ENCODE results near the gene SLC35F6. TPM values are rescaled to one million over a fixed set of nuclear protein-coding genes. Genes with fewer than 3 reads are reported as not detected.

SLC35F6 gene
- total and polyA plus RNA-seq, 4 donors = 9.6 to 34.6 (median 21.6) TPM

GRCh38 chr2:26769089-26769761 is 5.1 kb downstream of the SLC35F6 start:
- no peaks in the 10 kb centered on the region for H3K27me3 ChIP-seq (ENCODE audit: control insufficient read depth in 1 of 2, insufficient read depth in 2 of 2, low read length in 1 of 2)
- no peak overlapping the region for H3K4me3 ChIP-seq (ENCODE audit: low read length in 2 of 2)
- H3K27ac ChIP-seq (ENCODE audit: low read depth in 1 of 2, low read length in 2 of 2) = no peak overlapping the region
- intact Hi-C loops (cut with DNase I) = no loop called here
- ATAC-seq (ENCODE audit: low FRiP score) (peak; percentile 75), DNase-seq (peak; percentile 87 to 95)
- WGBS, 2 donors = 50 to 53% methylated on average over 14 of the region's 14 CpGs
- H3K9me3 ChIP-seq (ENCODE audit: control insufficient read depth, low read length) = no peaks in the 10 kb centered on the region
- H3K4me1 ChIP-seq (ENCODE audit: control insufficient read depth in 1 of 2, insufficient read depth in 2 of 2, low read length in 2 of 2) = no peaks in the 10 kb centered on the region
- no peaks in the 10 kb centered on the region for H3K36me3 ChIP-seq (ENCODE audit: control insufficient read depth in 1 of 2, insufficient read depth in 2 of 2, low read length in 1 of 2)

GRCh38 chr2:26770986-26771586 is 7.0 kb downstream of the SLC35F6 start:
- peaks cover 0 to 2% of the 10 kb centered on the region in 2 donors for H3K36me3 ChIP-seq (ENCODE audit: control insufficient read depth in 1 of 2, insufficient read depth in 2 of 2, low read length in 1 of 2)
- 79 to 80% methylated on average over 6 of the region's 6 CpGs for WGBS, 2 donors
- H3K27ac ChIP-seq (ENCODE audit: low read depth in 1 of 2, low read length in 2 of 2) = no peak overlapping the region
- H3K27me3 ChIP-seq (ENCODE audit: control insufficient read depth in 1 of 2, insufficient read depth in 2 of 2, low read length in 1 of 2) = no peaks in the 10 kb centered on the region
- H3K9me3 ChIP-seq (ENCODE audit: control insufficient read depth, low read length) = no peaks in the 10 kb centered on the region
- intact Hi-C loops (cut with DNase I) = no loop called here
- peak; percentile 41 for ATAC-seq (ENCODE audit: low FRiP score)
- DNase-seq = peak; percentile 84 to 92
- no peak overlapping the region for H3K4me3 ChIP-seq (ENCODE audit: low read length in 2 of 2)
- no peaks in the 10 kb centered on the region for H3K4me1 ChIP-seq (ENCODE audit: control insufficient read depth in 1 of 2, insufficient read depth in 2 of 2, low read length in 2 of 2)

DNA sequence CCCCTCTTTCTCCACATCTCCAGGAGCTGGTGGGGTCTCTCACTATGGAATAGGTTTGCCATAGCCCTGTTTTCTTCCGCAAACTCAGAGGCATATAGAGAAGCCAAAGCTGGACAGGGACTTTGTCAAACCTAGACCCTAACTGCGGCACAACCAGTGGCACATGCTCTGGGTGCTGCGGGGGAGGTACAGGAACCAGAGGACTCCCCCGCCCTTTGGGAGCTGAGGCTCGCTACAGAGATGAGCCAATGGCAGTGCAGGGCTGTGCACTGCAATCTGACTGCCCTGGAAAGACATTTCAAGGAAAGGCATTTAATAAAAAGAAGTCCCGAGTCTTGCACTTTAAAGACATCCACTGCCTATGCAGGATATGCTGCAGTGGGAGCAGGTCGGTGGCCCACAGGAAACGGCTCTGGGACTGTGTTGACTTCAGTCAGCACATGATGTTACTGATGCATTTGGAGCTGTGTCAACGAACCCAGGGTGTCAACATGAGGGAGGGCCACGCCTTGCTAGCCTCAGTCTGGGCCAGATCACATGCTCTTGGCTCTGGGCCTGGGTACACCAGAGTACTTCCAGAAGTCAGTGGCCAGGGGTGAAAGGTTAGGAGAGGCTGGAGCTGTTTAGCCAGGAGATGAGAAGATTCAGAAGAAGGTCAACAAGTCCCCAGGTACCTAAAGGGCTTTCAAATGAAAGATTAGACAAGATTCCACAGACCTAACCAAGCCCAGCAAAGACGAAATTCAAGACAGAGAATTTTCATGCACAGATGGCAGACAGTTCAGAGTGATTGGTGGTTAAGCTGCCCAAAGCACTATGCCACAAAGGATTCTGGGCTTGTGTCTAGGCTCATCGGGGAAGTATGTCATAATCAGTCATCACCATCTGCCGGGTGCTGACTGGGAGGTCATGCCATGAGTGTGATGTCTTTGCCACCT is 8.2 kb downstream of the SLC35F6 start:
- intact Hi-C loops (cut with DNase I) = no loop called here
- 47 to 52% methylated on average over 13 of the region's 13 CpGs for WGBS, 2 donors
- DNase-seq (peak; percentile 92 to 94), ATAC-seq (ENCODE audit: low FRiP score) (peak; percentile 87)
- Histone ChIP-seq H3K36me3 (ENCODE audit: control insufficient read depth in 1 of 2, insufficient read depth in 2 of 2, low read length in 1 of 2) (peaks cover 0 to 4% of the 10 kb centered on the region in 2 donors), H3K4me3 (ENCODE audit: low read length in 2 of 2) (no peak overlapping the region), H3K27me3 (ENCODE audit: control insufficient read depth in 1 of 2, insufficient read depth in 2 of 2, low read length in 1 of 2) (no peaks in the 10 kb centered on the region), H3K27ac (ENCODE audit: low read depth in 1 of 2, low read length in 2 of 2) (peak overlapping the region in 1 of 2 donors; percentile 17), H3K9me3 (ENCODE audit: control insufficient read depth, low read length) (no peaks in the 10 kb centered on the region), H3K4me1 (ENCODE audit: control insufficient read depth in 1 of 2, insufficient read depth in 2 of 2, low read length in 2 of 2) (no peaks in the 10 kb centered on the region)

DNA sequence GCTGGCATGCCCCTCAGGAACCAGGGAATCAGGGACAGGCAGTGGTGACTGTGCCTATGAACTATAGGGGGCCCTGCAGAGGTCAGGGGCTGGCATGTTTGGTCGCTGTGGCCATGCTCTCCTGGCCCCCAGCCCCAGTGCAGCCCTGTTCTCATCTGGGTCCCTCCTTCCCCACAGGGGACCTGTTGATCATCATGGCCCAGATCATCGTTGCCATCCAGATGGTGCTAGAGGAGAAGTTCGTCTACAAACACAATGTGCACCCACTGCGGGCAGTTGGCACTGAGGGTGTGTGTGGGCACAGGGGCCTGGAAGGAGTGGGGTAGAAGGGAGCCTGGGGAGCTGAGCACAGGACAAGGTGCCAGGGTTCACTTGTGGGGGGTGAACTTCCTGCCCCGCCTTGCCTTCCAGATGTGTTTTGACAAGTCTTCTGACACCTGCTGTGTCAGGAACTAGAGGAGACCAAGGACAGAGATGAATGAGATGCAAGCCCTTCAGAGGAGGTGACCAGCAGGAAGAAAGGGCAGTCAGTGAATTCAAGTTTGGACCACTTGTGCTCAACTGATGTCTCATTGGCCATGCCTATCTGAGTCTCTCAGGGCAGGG is 12.2 kb downstream of the SLC35F6 start:
- DNase-seq (peak in 1 of 2 donors; percentile 40), ATAC-seq (ENCODE audit: low FRiP score) (no peak)
- Histone ChIP-seq H3K4me1 (ENCODE audit: control insufficient read depth in 1 of 2, insufficient read depth in 2 of 2, low read length in 2 of 2) (no peaks in the 10 kb centered on the region), H3K27ac (ENCODE audit: low read depth in 1 of 2, low read length in 2 of 2) (no peak overlapping the region), H3K27me3 (ENCODE audit: control insufficient read depth in 1 of 2, insufficient read depth in 2 of 2, low read length in 1 of 2) (no peaks in the 10 kb centered on the region), H3K9me3 (ENCODE audit: control insufficient read depth, low read length) (no peaks in the 10 kb centered on the region), H3K4me3 (ENCODE audit: low read length in 2 of 2) (no peak overlapping the region), H3K36me3 (ENCODE audit: control insufficient read depth in 1 of 2, insufficient read depth in 2 of 2, low read length in 1 of 2) (peaks cover 0 to 8% of the 10 kb centered on the region in 2 donors)
- intact Hi-C loops (cut with DNase I) = no loop called here
- 89 to 91% methylated on average over 5 of the region's 5 CpGs for WGBS, 2 donors

DNA sequence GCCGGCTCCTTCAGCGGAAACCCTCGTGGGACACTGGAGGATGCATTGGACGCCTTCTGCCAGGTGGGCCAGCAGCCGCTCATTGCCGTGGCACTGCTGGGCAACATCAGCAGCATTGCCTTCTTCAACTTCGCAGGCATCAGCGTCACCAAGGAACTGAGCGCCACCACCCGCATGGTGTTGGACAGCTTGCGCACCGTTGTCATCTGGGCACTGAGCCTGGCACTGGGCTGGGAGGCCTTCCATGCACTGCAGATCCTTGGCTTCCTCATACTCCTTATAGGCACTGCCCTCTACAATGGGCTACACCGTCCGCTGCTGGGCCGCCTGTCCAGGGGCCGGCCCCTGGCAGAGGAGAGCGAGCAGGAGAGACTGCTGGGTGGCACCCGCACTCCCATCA is 14.0 kb downstream of the SLC35F6 start:
- Histone ChIP-seq H3K9me3 (ENCODE audit: control insufficient read depth, low read length) (no peaks in the 10 kb centered on the region), H3K4me3 (ENCODE audit: low read length in 2 of 2) (no peak overlapping the region), H3K27me3 (ENCODE audit: control insufficient read depth in 1 of 2, insufficient read depth in 2 of 2, low read length in 1 of 2) (no peaks in the 10 kb centered on the region), H3K36me3 (ENCODE audit: control insufficient read depth in 1 of 2, insufficient read depth in 2 of 2, low read length in 1 of 2) (peaks cover 0 to 8% of the 10 kb centered on the region in 2 donors), H3K4me1 (ENCODE audit: control insufficient read depth in 1 of 2, insufficient read depth in 2 of 2, low read length in 2 of 2) (no peaks in the 10 kb centered on the region), H3K27ac (ENCODE audit: low read depth in 1 of 2, low read length in 2 of 2) (no peak overlapping the region)
- intact Hi-C loops (cut with DNase I) = no loop called here
- 93 to 97% methylated on average over 18 of the region's 18 CpGs for WGBS, 2 donors
- ATAC-seq (ENCODE audit: low FRiP score) = no peak
- peak in 1 of 2 donors; percentile 62 for DNase-seq

DNA sequence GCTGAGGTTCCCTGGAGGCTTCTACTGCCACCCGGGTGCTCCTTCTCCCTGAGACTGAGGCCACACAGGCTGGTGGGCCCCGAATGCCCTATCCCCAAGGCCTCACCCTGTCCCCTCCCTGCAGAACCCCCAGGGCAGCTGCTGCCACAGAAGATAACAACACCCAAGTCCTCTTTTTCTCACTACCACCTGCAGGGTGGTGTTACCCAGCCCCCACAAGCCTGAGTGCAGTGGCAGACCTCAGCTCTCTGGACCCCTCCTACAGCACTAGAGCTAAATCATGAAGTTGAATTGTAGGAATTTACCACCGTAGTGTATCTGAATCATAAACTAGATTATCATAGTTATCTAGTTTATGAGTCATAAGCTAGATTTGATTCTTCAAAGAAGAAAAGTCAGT is 14.4 kb downstream of the SLC35F6 start:
- Histone ChIP-seq H3K4me1 (ENCODE audit: control insufficient read depth in 1 of 2, insufficient read depth in 2 of 2, low read length in 2 of 2) (no peaks in the 10 kb centered on the region), H3K36me3 (ENCODE audit: control insufficient read depth in 1 of 2, insufficient read depth in 2 of 2, low read length in 1 of 2) (peaks cover 0 to 8% of the 10 kb centered on the region in 2 donors), H3K4me3 (ENCODE audit: low read length in 2 of 2) (no peak overlapping the region), H3K27ac (ENCODE audit: low read depth in 1 of 2, low read length in 2 of 2) (no peak overlapping the region), H3K27me3 (ENCODE audit: control insufficient read depth in 1 of 2, insufficient read depth in 2 of 2, low read length in 1 of 2) (no peaks in the 10 kb centered on the region), H3K9me3 (ENCODE audit: control insufficient read depth, low read length) (no peaks in the 10 kb centered on the region)
- ATAC-seq (ENCODE audit: low FRiP score) (no peak), DNase-seq (peak in 1 of 2 donors; percentile 55)
- intact Hi-C loops (cut with DNase I) = no loop called here
- WGBS, 2 donors = 75 to 82% methylated on average over 3 of the region's 3 CpGs

- Histone ChIP-seq H3K27ac (ENCODE audit: low read depth in 1 of 2, low read length in 2 of 2) (no peak overlapping the region), H3K9me3 (ENCODE audit: control insufficient read depth, low read length) (no peaks in the 10 kb centered on the region), H3K4me3 (ENCODE audit: low read length in 2 of 2) (no peak overlapping the region), H3K4me1 (ENCODE audit: control insufficient read depth in 1 of 2, insufficient read depth in 2 of 2, low read length in 2 of 2) (no peaks in the 10 kb centered on the region), H3K36me3 (ENCODE audit: control insufficient read depth in 1 of 2, insufficient read depth in 2 of 2, low read length in 1 of 2) (peaks cover 0 to 6% of the 10 kb centered on the region in 2 donors), H3K27me3 (ENCODE audit: control insufficient read depth in 1 of 2, insufficient read depth in 2 of 2, low read length in 1 of 2) (no peaks in the 10 kb centered on the region)
- 95 to 97% methylated on average over 4 of the region's 4 CpGs for WGBS, 2 donors
- intact Hi-C loops (cut with DNase I) = no loop called here
- DNase-seq (no peak), ATAC-seq (ENCODE audit: low FRiP score) (no peak)
Observed at GRCh38 chr2:26780203-26780760, 16.2 kb downstream of the SLC35F6 start.

Data from aorta (tissue), 5 donors.